HG03439 (cell line): ENCODE results near the gene UNC5B.
A peak's percentile ranks its signal among the peaks of the same experiment; 100 is the strongest.

ENCODE experiments used
- ATAC-seq: cut with Tn5 transposase; IDR thresholded peaks from one replicate; pipeline ENCODE4 v1.9.1; 2021; ENCODE audit warnings: mild to moderate bottlenecking, moderate library complexity; ENCODE audit not compliant: unreplicated experiment

The UNC5B gene

DNA sequence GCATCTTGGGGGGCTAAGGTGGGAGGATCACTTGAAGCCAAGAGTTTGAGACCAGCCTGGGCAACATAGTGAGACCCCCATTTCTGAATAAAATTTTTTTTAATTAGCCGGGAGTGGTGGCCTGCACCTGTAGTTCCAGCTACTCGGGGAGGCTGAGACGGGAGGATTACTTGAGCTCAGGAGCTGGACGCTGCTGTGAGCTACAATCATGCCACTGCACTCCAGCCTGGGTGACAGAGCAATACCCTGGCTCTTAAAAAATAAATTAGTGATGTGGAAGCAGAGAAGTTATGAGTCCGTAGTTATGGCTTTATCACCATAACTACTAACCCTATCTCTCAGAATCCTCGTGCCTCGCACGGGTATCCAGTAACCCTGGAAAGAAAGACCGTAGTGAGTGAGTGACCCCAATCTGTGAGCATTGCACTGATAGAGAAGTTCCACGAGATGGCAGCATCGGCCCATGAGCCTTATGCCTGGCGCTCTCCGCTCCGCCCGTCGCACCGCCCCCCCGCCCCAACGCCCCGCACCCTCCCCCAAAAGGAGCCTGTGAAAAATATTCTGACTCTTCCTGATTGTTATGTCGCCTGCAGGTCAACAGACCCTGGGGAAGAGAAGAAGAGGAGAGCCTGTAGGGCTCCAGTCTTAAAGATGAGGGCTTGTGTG lies 101.8 kb downstream of the UNC5B start:
- no peak for ATAC-seq

- no peak for ATAC-seq
Measured at GRCh38 chr10:71314694-71315225, 102.4 kb downstream of the UNC5B start.

DNA sequence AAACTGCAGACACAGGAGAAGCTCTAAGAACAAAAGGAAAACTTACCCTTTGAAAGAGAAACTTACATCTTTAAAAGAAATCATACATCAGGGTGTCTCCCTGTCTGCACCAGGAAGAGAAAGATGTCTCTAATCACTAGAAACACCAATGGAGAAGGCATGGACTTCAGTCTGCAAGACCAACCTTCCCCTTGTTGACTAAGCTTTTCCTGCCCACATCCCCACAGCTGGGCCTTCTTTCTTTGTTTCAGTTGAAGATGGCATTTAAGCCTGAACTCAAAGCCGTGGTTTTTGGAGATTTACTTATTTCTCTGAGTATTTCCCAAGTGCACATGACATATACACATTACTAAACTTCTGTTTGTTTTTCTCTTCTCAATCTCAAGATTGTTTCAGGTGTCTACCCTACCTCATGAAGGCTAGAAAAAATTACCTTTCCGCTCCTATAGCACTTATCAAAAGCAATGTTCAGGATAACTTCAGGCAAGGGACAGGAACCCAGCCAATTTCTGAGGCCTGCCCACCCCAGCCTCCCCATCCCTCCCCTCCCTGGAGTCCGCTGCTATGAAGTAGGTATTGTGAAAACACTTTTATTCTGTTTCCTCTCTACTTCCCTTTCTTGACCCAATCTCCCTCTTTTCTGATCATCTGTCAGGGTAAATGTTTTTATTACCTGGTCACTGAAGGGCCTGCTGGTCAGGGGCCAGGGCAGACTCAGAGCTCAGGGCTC lies 103.9 kb downstream of the UNC5B start:
- no peak for ATAC-seq

DNA sequence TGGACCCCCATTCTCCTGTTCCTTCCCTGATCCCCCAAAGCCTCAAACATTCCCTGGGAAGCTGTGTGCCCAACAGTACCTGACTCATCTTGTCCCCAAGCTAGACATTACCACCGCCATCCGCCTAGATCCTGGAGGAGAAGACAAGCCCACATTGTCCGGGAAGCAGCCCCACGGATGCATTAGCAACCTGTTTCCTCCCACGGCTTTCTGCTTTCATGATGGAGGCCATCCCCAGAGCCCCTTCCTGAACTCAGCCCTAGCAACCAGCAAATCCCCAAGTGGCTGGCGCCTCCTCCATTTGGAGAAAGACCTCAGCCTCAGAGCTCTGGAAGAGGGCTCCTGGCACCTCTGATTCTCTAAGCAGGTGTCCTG lies 104.4 kb downstream of the UNC5B start:
- ATAC-seq: no peak

- ATAC-seq: no peak
Measured at GRCh38 chr10:71317739-71318138, 105.4 kb downstream of the UNC5B start.

DNA sequence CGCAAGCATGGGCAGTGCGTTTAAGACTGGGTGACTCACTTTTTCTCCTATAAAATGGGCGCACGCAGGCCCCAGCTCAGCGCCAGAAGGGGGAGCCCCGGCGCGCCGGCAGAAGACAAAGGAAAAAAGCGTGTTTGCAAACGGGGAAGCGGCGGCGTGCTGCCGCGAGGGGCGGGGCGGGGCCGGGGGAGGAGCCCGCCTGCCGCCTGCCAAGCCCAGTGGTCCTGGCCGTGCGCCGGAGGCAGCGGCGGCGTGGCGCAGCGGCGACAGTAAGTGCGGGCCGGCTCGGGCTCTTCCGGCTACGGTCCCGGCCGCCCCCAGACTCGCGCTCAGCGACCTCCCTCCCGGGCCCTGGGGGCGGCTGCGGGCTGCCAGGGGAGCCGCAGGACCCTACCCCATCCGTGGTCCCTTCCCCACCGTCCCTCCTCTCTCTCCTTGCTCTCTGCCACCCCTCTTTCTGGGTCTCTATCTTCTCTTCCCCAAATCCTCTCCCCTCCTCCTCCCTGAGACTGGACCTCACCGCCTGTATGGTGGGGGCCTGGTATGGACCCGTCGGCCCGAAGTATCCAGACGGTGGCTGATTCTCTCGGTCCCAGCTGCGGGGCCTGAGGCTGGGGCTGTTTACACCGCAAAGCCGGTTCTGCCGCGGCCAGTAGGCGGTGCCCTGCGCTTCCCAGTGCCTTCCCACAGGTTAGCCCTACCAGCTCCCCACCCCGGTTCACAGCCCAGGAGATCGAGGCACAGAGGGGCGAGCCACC lies 106.9 kb downstream of the UNC5B start, which contains the start of gene SLC29A3:
TSS of gene SLC29A3 (plus strand) at position 218 of the 758 bp plus-strand sequence. CDS start at position 269, 51 bp downstream.
- ATAC-seq: peak; percentile 83

- ATAC-seq: no peak
Measured at GRCh38 chr10:71319800-71320392, 107.5 kb downstream of the UNC5B start.

DNA sequence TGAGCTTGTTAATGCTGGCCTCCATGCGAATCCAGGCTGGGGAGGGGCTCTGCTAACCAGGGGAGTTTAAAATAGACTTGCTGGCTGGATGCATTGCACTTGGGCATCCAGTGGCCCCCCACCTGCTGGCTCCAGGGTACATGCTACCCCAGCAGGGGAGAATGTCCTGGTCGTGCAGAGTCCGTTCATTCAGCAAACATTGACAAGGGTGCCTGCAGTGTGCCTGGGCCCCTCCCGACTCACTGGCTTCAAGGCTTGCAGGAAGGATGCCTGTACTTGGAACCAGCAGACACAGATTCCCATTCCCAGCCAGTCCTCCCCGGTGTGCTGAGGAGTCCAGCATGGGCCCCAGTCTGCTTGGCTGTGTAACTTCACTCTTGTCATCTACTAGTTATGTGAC lies 108.2 kb downstream of the UNC5B start:
- no peak for ATAC-seq

- ATAC-seq: no peak
Measured at GRCh38 chr10:71321386-71321785, 109.0 kb downstream of the UNC5B start.

DNA sequence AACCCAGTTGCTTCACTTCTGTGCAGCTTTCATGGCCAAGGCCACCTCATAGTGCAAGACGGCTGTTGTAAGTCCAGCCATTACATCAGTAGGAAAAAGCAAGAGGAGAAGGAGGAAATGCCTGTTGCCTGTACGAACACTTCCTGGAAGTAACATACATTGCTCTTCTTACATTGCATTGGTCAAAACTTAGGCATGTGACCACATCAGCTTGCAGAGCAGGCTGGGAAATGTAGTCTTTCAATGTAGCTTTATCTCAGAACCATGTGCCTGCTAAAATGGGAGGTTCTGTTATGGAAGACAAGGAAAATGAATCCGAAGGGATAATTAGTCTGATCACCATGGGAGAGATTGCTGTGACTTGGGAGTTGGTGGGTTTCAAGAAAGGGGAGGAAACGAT lies 111.0 kb downstream of the UNC5B start:
- no peak for ATAC-seq

- no peak for ATAC-seq
Measured at GRCh38 chr10:71324743-71325142, 112.4 kb downstream of the UNC5B start.

DNA sequence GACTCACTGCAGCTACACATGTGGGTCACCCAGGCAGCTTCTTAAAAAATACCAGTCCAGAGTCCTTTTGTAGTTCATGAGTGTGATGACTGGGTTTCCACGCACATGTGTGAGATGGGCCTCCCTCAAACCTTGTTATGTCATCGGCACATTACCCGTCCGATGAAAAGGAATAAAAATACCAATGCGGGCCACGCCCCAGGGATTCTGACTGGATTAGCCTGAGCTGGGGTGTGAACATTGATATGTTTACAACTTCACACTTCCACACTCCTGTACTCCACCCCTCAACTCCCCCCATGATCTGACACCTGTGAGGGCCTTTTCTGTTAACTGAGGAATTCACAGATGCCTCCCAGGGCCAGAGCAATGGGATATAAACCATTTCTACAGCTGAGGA lies 112.9 kb downstream of the UNC5B start:
- ATAC-seq: no peak

GRCh38 chr10:71326464-71326881 lies 114.1 kb downstream of the UNC5B start:
- ATAC-seq: no peak

- ATAC-seq: no peak
Measured at GRCh38 chr10:71330789-71331404, 118.5 kb downstream of the UNC5B start.

DNA sequence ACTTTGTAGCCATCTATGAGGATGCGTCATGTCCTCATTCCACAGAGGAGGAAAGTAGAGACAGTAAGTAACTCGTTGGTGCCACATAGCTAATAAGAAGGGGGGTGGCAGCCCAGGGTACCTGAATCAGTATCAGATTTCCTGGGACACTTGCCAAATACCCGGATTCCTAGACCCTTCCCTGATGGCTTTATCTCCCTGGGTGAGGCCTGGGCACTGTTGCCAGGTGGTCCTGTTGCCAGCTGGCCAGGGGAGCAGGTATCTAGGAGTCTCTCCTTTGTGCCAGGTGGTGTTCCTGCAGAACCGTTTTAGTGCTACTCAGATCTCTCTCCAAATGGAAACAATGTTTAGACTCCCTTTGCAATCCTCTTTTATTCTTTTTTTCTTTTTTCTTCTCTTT lies 119.4 kb downstream of the UNC5B start:
- no peak for ATAC-seq

DNA sequence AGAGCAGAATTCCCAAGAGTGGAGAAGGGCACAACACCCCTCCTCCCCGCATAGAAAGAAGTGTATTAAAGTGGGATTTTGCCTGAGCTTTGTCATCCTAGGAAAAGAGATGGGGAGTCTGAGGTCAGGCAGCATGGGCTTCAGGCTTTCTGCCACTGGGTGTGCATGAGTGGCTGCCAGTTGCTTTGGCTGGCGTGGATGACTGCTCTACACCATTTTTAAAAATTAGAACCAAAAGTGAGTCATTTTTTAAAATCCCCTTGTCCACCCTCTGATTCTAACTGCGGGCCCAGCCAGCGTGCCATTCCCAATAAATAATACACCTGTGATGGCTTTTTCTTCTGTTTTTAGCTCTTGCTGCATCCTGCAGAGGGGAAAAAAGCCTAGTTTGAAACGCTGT lies 120.1 kb downstream of the UNC5B start:
- no peak for ATAC-seq

DNA sequence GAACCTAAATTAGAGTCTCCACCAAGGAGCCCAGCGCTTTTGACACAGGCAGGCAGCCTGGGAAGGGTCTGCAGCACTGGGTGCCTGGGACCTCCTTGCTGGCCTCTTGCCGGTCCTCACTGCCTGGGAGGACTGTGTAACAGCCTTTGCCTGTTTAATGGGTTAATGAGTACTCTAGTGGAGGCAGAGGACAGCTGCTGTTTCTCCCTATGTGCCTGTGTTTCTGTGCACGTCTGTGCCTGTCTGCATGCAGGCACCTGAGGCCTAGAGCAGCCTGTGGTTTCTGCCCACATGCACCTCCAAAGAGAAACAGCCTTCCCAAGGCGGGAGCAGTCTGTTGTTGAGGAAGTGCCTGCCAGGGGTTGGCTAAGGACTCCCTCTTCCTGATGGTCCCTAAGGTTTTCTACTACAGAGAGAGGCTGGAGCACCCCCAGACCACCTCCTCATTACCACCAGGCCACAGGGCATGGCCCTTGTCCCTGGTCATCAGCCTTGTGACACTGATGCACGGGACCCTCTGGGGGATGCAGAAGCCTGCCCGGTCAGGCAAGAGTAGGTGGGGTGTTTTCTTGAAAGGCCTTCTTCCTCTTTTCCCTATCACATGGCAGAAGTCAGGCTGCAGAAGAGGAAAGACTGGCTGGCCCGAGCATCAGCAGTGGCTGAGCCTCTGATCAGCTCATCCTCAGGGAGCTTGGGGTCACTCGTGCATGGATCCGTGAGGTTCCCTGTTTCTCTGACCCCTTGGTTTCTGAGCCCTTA lies 120.9 kb downstream of the UNC5B start:
- ATAC-seq: no peak

GRCh38 chr10:71334221-71334791 lies 121.9 kb downstream of the UNC5B start:
- ATAC-seq: no peak

DNA sequence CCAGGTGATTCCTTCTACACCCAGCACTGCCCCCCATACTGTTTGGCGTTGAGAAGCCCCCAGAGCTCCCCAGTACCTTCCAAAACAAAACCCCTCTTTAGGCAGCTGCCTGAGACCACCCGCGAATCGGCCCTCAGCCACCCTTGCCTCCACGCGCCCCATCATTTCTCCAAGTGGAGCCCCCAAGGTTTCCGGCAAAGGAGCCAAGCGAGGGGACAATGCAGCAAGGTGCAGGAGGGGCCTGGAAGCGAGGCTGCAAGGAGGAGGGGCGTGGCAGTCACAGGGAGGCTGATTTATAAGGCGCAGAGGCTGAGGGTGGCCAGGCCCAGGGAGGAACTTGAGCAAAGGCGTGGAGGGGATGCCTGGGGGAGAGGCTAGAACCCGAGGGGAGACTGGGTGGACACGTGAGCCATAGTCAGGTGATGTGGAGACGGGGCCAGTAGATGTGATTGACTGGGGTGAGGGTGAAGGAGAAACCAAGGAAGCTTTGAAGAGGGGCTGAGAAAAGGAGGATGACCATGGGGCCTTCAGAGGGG lies 122.9 kb downstream of the UNC5B start:
- no peak for ATAC-seq
